ENCODE results near the gene C5orf58. TPM values are rescaled to one million over a fixed set of nuclear protein-coding genes. Genes with fewer than 3 reads are reported as not detected.

Gene C5orf58
- total RNA-seq, 1 donor from 2014 or later: not detected

DNA sequence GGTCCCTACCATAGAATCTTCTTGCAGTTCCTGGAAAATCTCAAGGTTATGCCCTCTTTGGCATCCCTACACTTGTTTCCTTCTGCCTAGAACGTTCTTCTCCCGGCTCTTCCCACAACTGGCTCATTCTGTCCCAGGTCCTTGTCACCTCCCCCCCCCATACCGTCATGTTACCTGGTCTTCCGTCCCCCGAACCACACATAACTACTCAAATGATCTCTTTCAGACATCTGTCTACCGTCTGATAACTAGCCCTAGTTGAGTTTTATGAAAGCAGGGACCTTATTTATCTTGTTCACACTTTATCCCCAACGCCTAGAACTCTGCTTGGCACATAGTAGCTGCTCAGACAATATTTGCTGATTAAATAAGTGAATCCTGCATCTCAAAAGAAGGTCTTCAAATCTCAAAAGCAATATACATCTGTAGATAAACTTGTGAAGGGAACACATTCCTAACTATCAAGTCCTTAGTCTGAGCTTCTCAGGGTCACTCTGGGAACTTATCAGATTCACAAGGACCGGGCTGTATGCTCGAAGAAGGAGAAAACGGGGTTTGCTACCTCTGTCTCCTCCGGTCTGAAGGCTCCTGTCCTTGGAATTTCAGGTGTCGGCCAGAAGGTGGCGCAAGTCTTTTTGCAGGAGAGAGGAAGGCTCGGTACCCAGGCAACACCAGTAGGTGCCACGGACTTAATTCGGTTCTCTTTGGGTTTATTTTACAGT is 34.8 kb downstream of the C5orf58 start:
- no peaks in the 10 kb centered on the region for H3K9me3 Mint-ChIP-seq
- H3K4me3 Mint-ChIP-seq (ENCODE audit: low read depth): peak overlapping the region; percentile 68
- peak overlapping the region; percentile 88 for H3K27ac Mint-ChIP-seq
- H3K27me3 Mint-ChIP-seq (ENCODE audit: low read depth): no peaks in the 10 kb centered on the region
- H3K4me1 Mint-ChIP-seq (ENCODE audit: low read depth): peaks cover 79% of the 10 kb centered on the region
- DNase-seq (ENCODE audit: low spot score): peak; percentile 69
- intact Hi-C loops (cut with micrococcal nuclease): loop anchor here (1.0 to 5.0 kb wide), 6 partner anchors 12 to 1910 kb away; no protein-coding TSS in a partner anchor
- peaks cover 85% of the 10 kb centered on the region for H3K36me3 Mint-ChIP-seq (ENCODE audit: low read depth)

DNA sequence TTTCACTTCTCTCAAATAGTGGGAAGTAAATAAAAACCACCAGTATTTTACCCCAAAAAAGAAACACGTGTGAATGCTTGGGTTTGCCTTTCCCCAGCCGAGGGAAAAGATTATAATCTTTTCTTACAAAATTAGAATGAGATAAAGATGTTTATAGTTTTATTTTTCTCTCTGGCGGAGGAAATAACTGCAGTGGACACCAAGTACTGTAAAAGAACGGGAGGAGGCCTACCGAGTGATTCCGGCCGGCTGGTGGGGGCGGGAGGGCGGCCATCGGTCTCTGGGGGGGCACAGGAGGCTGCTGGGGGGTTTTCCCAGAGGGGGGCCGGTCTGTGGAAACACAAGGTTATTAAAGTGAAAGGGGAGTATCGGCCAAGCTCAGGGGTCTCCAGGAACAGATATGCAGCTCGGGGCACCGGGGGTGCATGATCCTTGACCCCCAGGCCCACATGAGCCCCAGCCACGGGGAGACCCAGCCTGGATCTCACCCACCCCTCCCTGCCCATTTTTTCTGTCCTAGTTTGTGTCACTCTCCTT is 35.4 kb downstream of the C5orf58 start:
- Mint-ChIP-seq H3K36me3 (ENCODE audit: low read depth) (peaks cover 87% of the 10 kb centered on the region), H3K27me3 (ENCODE audit: low read depth) (no peaks in the 10 kb centered on the region), H3K4me1 (ENCODE audit: low read depth) (peaks cover 80% of the 10 kb centered on the region), H3K4me3 (ENCODE audit: low read depth) (peak overlapping the region; percentile 68), H3K9me3 (no peaks in the 10 kb centered on the region), H3K27ac (peak overlapping the region; percentile 88)
- intact Hi-C loops (cut with micrococcal nuclease): loop anchor here (1.0 to 5.0 kb wide), 5 partner anchors 11 to 1909 kb away; no protein-coding TSS in a partner anchor
- DNase-seq (ENCODE audit: low spot score): no peak

DNA sequence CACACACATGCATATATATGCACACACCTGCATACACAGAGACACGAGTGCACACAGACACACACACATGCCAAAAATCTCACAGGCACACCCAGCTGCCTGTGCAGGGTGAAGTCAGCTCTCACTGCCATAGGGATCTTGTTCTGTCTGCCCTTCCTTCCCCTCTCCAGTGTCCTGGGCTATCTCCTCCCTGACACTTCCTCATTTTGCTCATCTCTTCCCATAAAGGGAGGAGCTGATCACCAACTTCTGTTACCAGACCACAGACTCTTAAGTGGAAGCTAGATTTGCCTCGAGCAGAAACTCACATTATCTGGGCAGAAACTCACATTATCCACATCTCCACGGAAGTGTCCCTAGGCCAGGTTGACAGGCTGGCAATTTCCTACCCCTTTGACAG is 36.1 kb downstream of the C5orf58 start:
- H3K4me3 Mint-ChIP-seq (ENCODE audit: low read depth): peak overlapping the region; percentile 44
- peaks cover 87% of the 10 kb centered on the region for H3K36me3 Mint-ChIP-seq (ENCODE audit: low read depth)
- peak overlapping the region; percentile 86 for H3K27ac Mint-ChIP-seq
- DNase-seq (ENCODE audit: low spot score): no peak
- H3K4me1 Mint-ChIP-seq (ENCODE audit: low read depth): peaks cover 79% of the 10 kb centered on the region
- intact Hi-C loops (cut with micrococcal nuclease): loop anchor here (1.0 to 5.0 kb wide), 6 partner anchors 10 to 1908 kb away; no protein-coding TSS in a partner anchor
- H3K9me3 Mint-ChIP-seq: no peaks in the 10 kb centered on the region
- no peaks in the 10 kb centered on the region for H3K27me3 Mint-ChIP-seq (ENCODE audit: low read depth)

DNA sequence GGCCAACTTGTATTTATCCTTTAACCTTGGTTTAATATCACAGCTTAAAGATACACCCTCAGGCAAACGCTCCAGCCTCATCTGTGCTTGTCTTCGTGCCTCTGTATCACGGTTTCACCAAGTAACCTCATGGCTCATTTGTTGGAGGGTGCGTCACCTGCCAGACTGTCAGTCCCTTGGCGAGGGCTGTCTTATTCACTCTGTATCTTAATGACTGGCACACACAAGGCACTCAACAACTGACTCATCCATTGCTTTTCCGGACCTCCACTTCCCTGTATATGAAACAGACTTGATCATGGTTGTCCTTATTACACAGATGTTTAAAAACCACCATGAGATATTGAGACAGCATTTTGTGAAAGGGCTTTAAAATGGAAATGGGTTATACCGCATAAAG is 36.8 kb downstream of the C5orf58 start:
- H3K27ac Mint-ChIP-seq: peak overlapping the region; percentile 86
- no peaks in the 10 kb centered on the region for H3K9me3 Mint-ChIP-seq
- peak overlapping the region; percentile 34 for H3K4me3 Mint-ChIP-seq (ENCODE audit: low read depth)
- H3K27me3 Mint-ChIP-seq (ENCODE audit: low read depth): no peaks in the 10 kb centered on the region
- intact Hi-C loops (cut with micrococcal nuclease): loop anchor here (1.0 to 5.0 kb wide), 4 partner anchors 15 to 1908 kb away; no protein-coding TSS in a partner anchor
- peaks cover 88% of the 10 kb centered on the region for H3K36me3 Mint-ChIP-seq (ENCODE audit: low read depth)
- peaks cover 80% of the 10 kb centered on the region for H3K4me1 Mint-ChIP-seq (ENCODE audit: low read depth)
- DNase-seq (ENCODE audit: low spot score): no peak

- no peaks in the 10 kb centered on the region for H3K9me3 Mint-ChIP-seq
- intact Hi-C loops (cut with micrococcal nuclease): loop anchor here (10.0 kb wide), 1 partner anchor 1114 kb away; the partner anchor contains the start of gene NPM1
- peak overlapping the region; percentile 73 for H3K27ac Mint-ChIP-seq
- no peak for DNase-seq (ENCODE audit: low spot score)
- no peaks in the 10 kb centered on the region for H3K27me3 Mint-ChIP-seq (ENCODE audit: low read depth)
- no peak overlapping the region for H3K4me3 Mint-ChIP-seq (ENCODE audit: low read depth)
- peaks cover 86% of the 10 kb centered on the region for H3K4me1 Mint-ChIP-seq (ENCODE audit: low read depth)
- peaks cover 95% of the 10 kb centered on the region for H3K36me3 Mint-ChIP-seq (ENCODE audit: low read depth)
Measured at GRCh38 chr5:170270293-170271069, 37.7 kb downstream of the C5orf58 start.

GRCh38 chr5:170273968-170274710 is 41.4 kb downstream of the C5orf58 start:
- H3K27me3 Mint-ChIP-seq (ENCODE audit: low read depth): no peaks in the 10 kb centered on the region
- no peak for DNase-seq (ENCODE audit: low spot score)
- peaks cover 83% of the 10 kb centered on the region for H3K4me1 Mint-ChIP-seq (ENCODE audit: low read depth)
- no peaks in the 10 kb centered on the region for H3K9me3 Mint-ChIP-seq
- peaks cover 87% of the 10 kb centered on the region for H3K36me3 Mint-ChIP-seq (ENCODE audit: low read depth)
- H3K4me3 Mint-ChIP-seq (ENCODE audit: low read depth): peak overlapping the region; percentile 75
- intact Hi-C loops (cut with micrococcal nuclease): loop anchor here (1.0 to 10.0 kb wide), 4 partner anchors 39 to 1111 kb away; partner anchors contain the start of gene NPM1
- H3K27ac Mint-ChIP-seq: peak overlapping the region; percentile 91

- no peak for DNase-seq (ENCODE audit: low spot score)
- no peaks in the 10 kb centered on the region for H3K27me3 Mint-ChIP-seq (ENCODE audit: low read depth)
Measured at GRCh38 chr5:170275376-170275994, 42.7 kb downstream of the C5orf58 start.

DNA sequence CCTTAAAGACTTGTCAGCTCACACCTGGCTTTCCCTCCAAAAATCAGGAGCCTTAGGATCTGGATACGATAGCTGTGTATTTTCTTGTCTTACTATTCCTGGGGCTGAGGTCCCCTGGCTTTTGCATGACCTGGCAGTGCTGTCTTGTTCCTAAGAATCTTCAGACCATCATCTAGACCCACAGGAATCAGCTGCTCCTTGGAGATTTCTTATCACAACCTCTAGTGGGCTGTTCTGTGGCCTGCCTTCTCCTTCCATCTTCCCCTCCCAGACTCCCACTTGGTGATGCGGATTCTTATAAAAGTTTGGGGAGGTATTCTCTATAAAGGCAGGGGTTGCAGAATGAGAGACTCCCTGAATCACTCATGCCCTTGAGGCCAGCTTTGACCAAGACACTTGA is 43.4 kb downstream of the C5orf58 start:
- no peaks in the 10 kb centered on the region for H3K9me3 Mint-ChIP-seq
- no peak for DNase-seq (ENCODE audit: low spot score)
- no peaks in the 10 kb centered on the region for H3K27me3 Mint-ChIP-seq (ENCODE audit: low read depth)
- peak overlapping the region; percentile 91 for H3K27ac Mint-ChIP-seq
- peaks cover 81% of the 10 kb centered on the region for H3K4me1 Mint-ChIP-seq (ENCODE audit: low read depth)
- H3K36me3 Mint-ChIP-seq (ENCODE audit: low read depth): peaks cover 84% of the 10 kb centered on the region
- peak overlapping the region; percentile 62 for H3K4me3 Mint-ChIP-seq (ENCODE audit: low read depth)
- intact Hi-C loops (cut with micrococcal nuclease): loop anchor here (10.0 kb wide), 1 partner anchor 1109 kb away; the partner anchor contains the start of gene NPM1

More at GRCh38 chr5:170275376-170275994, 42.7 kb downstream of the C5orf58 start:
- H3K36me3 Mint-ChIP-seq (ENCODE audit: low read depth): peaks cover 87% of the 10 kb centered on the region
- peak overlapping the region; percentile 91 for H3K27ac Mint-ChIP-seq
- H3K9me3 Mint-ChIP-seq: no peaks in the 10 kb centered on the region
- peak overlapping the region; percentile 62 for H3K4me3 Mint-ChIP-seq (ENCODE audit: low read depth)
- intact Hi-C loops (cut with micrococcal nuclease): loop anchor here (2.0 to 10.0 kb wide), 2 partner anchors 145 to 1109 kb away; partner anchors contain the start of gene NPM1
- peaks cover 85% of the 10 kb centered on the region for H3K4me1 Mint-ChIP-seq (ENCODE audit: low read depth)

DNA sequence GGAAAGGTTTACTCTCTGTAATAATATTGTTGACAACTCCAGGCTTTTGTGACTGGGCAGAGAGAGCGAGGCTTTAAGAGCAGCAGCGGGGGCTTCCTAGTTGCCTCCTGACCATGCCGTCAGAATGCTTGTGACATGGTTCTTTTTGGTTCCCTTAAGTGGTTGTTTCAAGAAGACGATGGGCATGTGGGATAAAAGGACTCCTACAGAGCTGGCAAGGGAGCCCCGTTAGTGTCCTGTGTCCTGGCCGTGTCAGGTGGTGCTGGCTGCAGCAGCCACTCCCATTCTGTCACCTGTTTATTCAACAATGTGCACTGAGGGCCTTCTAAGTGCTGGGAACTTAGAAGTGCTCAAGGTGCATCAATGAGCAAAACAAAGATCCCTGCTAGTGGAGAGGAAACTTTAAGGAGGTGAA is 45.1 kb downstream of the C5orf58 start:
- Mint-ChIP-seq H3K9me3 (no peaks in the 10 kb centered on the region), H3K36me3 (ENCODE audit: low read depth) (peaks cover 85% of the 10 kb centered on the region), H3K4me1 (ENCODE audit: low read depth) (peaks cover 85% of the 10 kb centered on the region), H3K4me3 (ENCODE audit: low read depth) (peak overlapping the region; percentile 72), H3K27me3 (ENCODE audit: low read depth) (no peaks in the 10 kb centered on the region), H3K27ac (peak overlapping the region; percentile 91)
- intact Hi-C loops (cut with micrococcal nuclease): loop anchor here (1.0 to 10.0 kb wide), 3 partner anchors 13 to 1107 kb away; partner anchors contain the start of gene NPM1
- no peak for DNase-seq (ENCODE audit: low spot score)

DNA sequence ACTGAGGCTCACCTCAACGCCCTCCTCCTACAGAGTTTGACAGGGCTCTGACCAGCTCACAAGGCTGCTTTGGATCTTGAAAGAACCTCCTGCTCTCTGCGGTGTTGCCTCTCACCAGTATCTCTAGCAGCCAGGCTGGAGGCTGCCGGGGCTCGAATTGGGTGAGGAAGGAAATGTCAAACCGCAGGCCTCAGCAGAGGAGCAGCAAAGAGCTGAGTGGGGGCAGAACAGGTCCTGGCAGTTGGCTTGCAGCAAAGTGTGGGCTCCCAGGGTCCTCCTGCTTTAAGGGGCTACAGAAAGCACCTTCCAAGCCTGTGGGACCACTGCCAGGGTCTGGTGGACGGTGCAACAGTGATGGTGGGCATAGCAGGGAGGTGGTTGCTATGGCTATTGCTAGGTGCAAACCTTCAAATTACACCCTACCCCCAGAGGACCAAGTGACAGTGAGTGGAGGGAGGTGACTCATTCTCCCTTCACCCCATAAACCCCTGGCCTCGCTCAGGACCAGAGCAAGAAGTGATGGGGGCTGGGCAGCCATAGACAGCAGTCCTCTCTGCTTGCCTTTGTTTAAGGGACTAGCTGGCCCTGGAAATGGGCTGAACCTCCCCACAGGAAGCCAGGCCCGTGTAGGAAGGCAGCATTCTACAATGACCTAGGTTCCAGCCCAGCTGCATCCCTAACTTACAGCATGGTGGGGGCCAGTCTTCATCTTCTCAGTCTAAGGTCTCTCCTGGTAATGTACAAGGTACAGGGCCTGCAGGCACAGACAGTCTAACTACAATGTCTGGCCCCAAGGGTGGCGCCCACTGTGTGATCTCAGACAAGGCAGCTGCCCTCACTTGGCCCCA is 46.0 kb downstream of the C5orf58 start:
- Mint-ChIP-seq H3K9me3 (no peaks in the 10 kb centered on the region), H3K36me3 (ENCODE audit: low read depth) (peaks cover 85% of the 10 kb centered on the region), H3K27me3 (ENCODE audit: low read depth) (no peaks in the 10 kb centered on the region), H3K4me1 (ENCODE audit: low read depth) (peaks cover 86% of the 10 kb centered on the region), H3K27ac (peak overlapping the region; percentile 98), H3K4me3 (ENCODE audit: low read depth) (peak overlapping the region; percentile 63)
- peak; percentile 90 for DNase-seq (ENCODE audit: low spot score)
- intact Hi-C loops (cut with micrococcal nuclease): loop anchor here (1.0 to 10.0 kb wide), 7 partner anchors 11 to 1106 kb away; partner anchors contain the start of genes LCP2 and NPM1

DNA sequence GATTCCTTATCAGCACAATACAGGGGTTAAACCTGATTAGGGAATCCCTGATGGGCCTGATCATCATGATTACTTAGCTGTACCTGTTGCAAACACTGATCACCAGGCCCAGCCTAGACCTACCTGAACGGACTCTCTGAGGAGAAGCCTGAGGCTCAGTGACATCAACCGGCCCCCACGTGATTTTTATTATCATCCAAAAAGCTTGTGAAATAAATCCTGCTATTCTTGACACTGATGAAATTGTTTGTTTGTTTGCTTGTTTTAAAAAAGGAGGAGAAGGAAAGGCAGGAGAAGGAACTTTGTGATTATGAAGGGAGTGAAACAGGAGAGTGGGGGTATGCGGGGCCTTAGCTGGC is 46.7 kb downstream of the C5orf58 start:
- no peaks in the 10 kb centered on the region for H3K9me3 Mint-ChIP-seq
- DNase-seq (ENCODE audit: low spot score): no peak
- intact Hi-C loops (cut with micrococcal nuclease): loop anchor here (1.0 to 10.0 kb wide), 6 partner anchors 11 to 1105 kb away; partner anchors contain the start of genes LCP2 and NPM1
- H3K27me3 Mint-ChIP-seq (ENCODE audit: low read depth): no peaks in the 10 kb centered on the region
- H3K4me3 Mint-ChIP-seq (ENCODE audit: low read depth): peak overlapping the region; percentile 57
- H3K36me3 Mint-ChIP-seq (ENCODE audit: low read depth): peaks cover 85% of the 10 kb centered on the region
- peaks cover 84% of the 10 kb centered on the region for H3K4me1 Mint-ChIP-seq (ENCODE audit: low read depth)
- H3K27ac Mint-ChIP-seq: peak overlapping the region; percentile 98

Data from activated T-helper 2 cell treated with anti-CD3 and anti-CD28 coated beads, Interferon-gamma antibody, Interleukin-2, Interleukin-4, amounts not matched to agents 10 μg/mL and 5 μg/mL and 100 μg/mL, durations not matched to agents 14 hours and 24 hours and 36 hours (primary cell).